ENCODE results near the gene PEX10. TPM values are rescaled to one million over a fixed set of nuclear protein-coding genes. Genes with fewer than 3 reads are reported as not detected.

Gene PEX10
- total RNA-seq, 6 experiments from 2014 or later = 7.4 to 24.3 (median 10.5) TPM

DNA sequence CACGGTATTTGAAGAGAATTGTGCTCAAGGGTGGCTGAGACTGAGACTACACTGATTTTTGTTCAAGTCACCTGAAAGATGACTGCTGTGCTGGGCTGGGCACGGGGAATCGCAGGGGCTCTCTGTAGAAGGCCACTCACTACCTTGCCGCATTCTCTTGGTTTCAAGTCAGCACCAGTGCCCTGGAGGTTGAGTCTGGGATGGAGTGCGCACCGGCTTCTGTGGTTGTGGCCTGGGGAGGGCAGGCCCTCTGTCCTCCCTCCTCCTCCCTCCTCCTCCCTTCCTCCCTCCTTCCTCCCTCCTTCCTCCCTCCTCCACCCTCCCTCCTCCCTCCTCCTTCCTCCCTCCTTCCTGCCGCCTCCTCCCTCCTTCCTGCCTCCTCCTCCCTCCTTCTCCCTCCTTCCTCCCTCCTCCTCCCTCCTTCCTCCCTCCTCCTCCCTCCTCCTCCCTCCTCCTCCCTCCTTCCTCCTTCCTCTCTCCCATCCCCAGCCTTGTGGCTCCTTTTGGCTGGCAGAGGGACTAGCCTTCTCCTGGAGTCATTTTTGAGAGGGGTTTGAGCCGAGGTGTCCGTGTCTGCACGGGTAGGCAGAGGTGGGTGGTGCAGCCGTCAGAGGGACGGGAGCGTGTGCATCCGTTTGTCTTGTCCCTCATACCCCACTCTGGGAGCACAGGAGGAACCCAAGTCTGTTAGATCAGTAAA is 11.3 kb downstream of the PEX10 start:
- WGBS (ENCODE audit: insufficient coverage, low coverage, low lambda C conversion rate, missing lambda C conversion rate) = 88% methylated on average over 10 of the region's 14 CpGs
- Histone ChIP-seq H3K27ac (no peak overlapping the region), H3K9me3 (no peaks in the 10 kb centered on the region), H3K4me3 (no peak overlapping the region), H3K36me3 (peaks cover 0 to 86% (median 40%) of the 10 kb centered on the region in 4 donors), H3K27me3 (no peaks in the 10 kb centered on the region), H3K4me1 (no peaks in the 10 kb centered on the region)
- ATAC-seq (no peak), DNase-seq (no peak)
- TF ChIP-seq POLR2A (IDR thresholded peaks at IDR 0.05) = no peak
- TF ChIP-seq, protein P1, sequence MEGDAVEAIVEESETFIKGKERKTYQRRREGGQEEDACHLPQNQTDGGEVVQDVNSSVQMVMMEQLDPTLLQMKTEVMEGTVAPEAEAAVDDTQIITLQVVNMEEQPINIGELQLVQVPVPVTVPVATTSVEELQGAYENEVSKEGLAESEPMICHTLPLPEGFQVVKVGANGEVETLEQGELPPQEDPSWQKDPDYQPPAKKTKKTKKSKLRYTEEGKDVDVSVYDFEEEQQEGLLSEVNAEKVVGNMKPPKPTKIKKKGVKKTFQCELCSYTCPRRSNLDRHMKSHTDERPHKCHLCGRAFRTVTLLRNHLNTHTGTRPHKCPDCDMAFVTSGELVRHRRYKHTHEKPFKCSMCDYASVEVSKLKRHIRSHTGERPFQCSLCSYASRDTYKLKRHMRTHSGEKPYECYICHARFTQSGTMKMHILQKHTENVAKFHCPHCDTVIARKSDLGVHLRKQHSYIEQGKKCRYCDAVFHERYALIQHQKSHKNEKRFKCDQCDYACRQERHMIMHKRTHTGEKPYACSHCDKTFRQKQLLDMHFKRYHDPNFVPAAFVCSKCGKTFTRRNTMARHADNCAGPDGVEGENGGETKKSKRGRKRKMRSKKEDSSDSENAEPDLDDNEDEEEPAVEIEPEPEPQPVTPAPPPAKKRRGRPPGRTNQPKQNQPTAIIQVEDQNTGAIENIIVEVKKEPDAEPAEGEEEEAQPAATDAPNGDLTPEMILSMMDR (IDR thresholded peaks at IDR 0.05) = no peak
- intact Hi-C loops (cut with DNase I) = no loop called here

GRCh38 chr1:2400576-2400909 is 11.8 kb downstream of the PEX10 start:
- 77% methylated on average over 10 of the region's 10 CpGs for WGBS (ENCODE audit: insufficient coverage, low coverage, low lambda C conversion rate, missing lambda C conversion rate)
- Histone ChIP-seq H3K36me3 (peaks cover 0 to 89% (median 42%) of the 10 kb centered on the region in 4 donors), H3K4me3 (no peak overlapping the region), H3K4me1 (no peaks in the 10 kb centered on the region), H3K9me3 (no peaks in the 10 kb centered on the region), H3K27me3 (no peaks in the 10 kb centered on the region), H3K27ac (no peak overlapping the region)
- no peak for ATAC-seq
- DNase-seq = no peak
- intact Hi-C loops (cut with DNase I) = no loop called here
- TF ChIP-seq, protein P1 (IDR thresholded peaks at IDR 0.05) = no peak
- TF ChIP-seq POLR2A (IDR thresholded peaks at IDR 0.05) = no peak

- H3K27me3 ChIP-seq = no peaks in the 10 kb centered on the region
- TF ChIP-seq, protein P1 (IDR thresholded peaks at IDR 0.05) = no peak
- no peak for TF ChIP-seq POLR2A (IDR thresholded peaks at IDR 0.05)
- H3K4me1 ChIP-seq = no peaks in the 10 kb centered on the region
- ATAC-seq = peak in 1 of 4 donors; percentile 7
- no peak for DNase-seq
- no peak overlapping the region for H3K4me3 ChIP-seq
- 93% methylated on average over 5 of the region's 22 CpGs for WGBS (ENCODE audit: insufficient coverage, low coverage, low lambda C conversion rate, missing lambda C conversion rate)
- intact Hi-C loops (cut with DNase I) = no loop called here
- H3K27ac ChIP-seq = no peak overlapping the region
- peaks cover 0 to 87% (median 42%) of the 10 kb centered on the region in 4 donors for H3K36me3 ChIP-seq
- no peaks in the 10 kb centered on the region for H3K9me3 ChIP-seq
Observed at GRCh38 chr1:2399890-2400575, 12.3 kb downstream of the PEX10 start.

- intact Hi-C loops (cut with DNase I) = no loop called here
- no peak overlapping the region for H3K4me3 ChIP-seq
- peaks cover 0 to 75% (median 36%) of the 10 kb centered on the region in 4 donors for H3K36me3 ChIP-seq
- H3K27ac ChIP-seq = no peak overlapping the region
- H3K4me1 ChIP-seq = peaks cover 0 to 5% (median 2%) of the 10 kb centered on the region in 4 donors
- no peak for TF ChIP-seq POLR2A (IDR thresholded peaks at IDR 0.05)
- TF ChIP-seq, protein P1 (IDR thresholded peaks at IDR 0.05) = no peak
- no peaks in the 10 kb centered on the region for H3K9me3 ChIP-seq
- DNase-seq (no peak), ATAC-seq (no peak)
- WGBS (ENCODE audit: insufficient coverage, low coverage, low lambda C conversion rate, missing lambda C conversion rate) = 91% methylated on average over 6 of the region's 7 CpGs
- no peaks in the 10 kb centered on the region for H3K27me3 ChIP-seq
Observed at GRCh38 chr1:2398871-2399270, 13.5 kb downstream of the PEX10 start.
